Vagina (tissue), 2 donors: ENCODE measurements around the gene IGSF10.
"Not testable (repeated sequence)": the region's sequence is repeated elsewhere in the genome, so short reads cannot be mapped to it uniquely, and the experiment has no call there.

Experiments
- POLR2A ChIP-seq, 2 donors: fragments of 450-650 bp; IDR thresholded peaks; one replicate each; pipeline ENCODE4 v1.6.1; 2017; ENCODE audit warnings: antibody characterized with exemption in 2 of 2, mild to moderate bottlenecking in 2 of 2, moderate library complexity in 2 of 2
- POLR2AphosphoS5 ChIP-seq, 2 donors: sonication (generic); formaldehyde crosslinking; IDR thresholded peaks; one replicate each; pipeline ENCODE4 v1.9.0; 2017; ENCODE audit warnings: antibody characterized with exemption in 2 of 2, mild to moderate bottlenecking in 2 of 2, low read depth in 1 of 2; ENCODE audit not compliant: insufficient read depth in 1 of 2
- TF ChIP-seq, protein P1 (sequence below), 3 experiments: fragments of 450-650 bp in 2 of 3; fragments of 200-600 bp in 1 of 3; sonication (generic) in 1 of 3; IDR thresholded peaks; one replicate each; pipeline ENCODE4 v1.5.1; 2017 to 2019; ENCODE audit warnings: antibody characterized with exemption in 3 of 3, mild to moderate bottlenecking in 2 of 3, moderate library complexity in 2 of 3

DNA sequence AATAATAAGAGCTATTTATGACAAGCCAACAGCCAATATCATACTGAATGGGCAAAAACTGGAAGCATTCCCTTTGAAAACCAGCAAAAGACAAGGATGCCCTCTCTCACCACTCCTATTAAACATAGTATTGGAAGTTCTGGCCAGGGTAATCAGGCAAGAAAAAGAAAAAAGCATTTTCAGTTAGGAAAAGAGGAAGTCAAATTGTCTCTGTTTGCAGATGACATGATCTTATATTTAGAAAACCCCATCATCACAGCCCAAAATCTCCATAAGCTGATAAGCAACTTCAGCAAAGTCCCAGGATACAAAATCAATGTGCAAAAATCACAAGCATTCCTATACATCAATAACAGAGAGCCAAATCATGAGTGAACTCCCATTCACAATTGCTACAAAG lies 27.0 kb upstream of the IGSF10 start:
- TF ChIP-seq, protein P1, sequence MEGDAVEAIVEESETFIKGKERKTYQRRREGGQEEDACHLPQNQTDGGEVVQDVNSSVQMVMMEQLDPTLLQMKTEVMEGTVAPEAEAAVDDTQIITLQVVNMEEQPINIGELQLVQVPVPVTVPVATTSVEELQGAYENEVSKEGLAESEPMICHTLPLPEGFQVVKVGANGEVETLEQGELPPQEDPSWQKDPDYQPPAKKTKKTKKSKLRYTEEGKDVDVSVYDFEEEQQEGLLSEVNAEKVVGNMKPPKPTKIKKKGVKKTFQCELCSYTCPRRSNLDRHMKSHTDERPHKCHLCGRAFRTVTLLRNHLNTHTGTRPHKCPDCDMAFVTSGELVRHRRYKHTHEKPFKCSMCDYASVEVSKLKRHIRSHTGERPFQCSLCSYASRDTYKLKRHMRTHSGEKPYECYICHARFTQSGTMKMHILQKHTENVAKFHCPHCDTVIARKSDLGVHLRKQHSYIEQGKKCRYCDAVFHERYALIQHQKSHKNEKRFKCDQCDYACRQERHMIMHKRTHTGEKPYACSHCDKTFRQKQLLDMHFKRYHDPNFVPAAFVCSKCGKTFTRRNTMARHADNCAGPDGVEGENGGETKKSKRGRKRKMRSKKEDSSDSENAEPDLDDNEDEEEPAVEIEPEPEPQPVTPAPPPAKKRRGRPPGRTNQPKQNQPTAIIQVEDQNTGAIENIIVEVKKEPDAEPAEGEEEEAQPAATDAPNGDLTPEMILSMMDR (IDR thresholded peaks at IDR 0.05), result not testable (repeated sequence)
- not testable (repeated sequence) for TF ChIP-seq POLR2A (IDR thresholded peaks at IDR 0.05); POLR2AphosphoS5 (IDR thresholded peaks at IDR 0.05; ENCODE audit: insufficient read depth in 1 of 2, low read depth in 1 of 2)
